ENCODE results near the gene KMT2D. TPM values are rescaled to one million over a fixed set of nuclear protein-coding genes. Genes with fewer than 3 reads are reported as not detected.

KMT2D gene
- polyA plus RNA-seq, 4 donors: 40.2 to 51.0 (median 47.6) TPM

- DNase-seq (ENCODE audit: low read depth in 4 of 4, low spot score in 3 of 4): no peak
Observed at GRCh38 chr12:49037111-49037946, 23.3 kb downstream of the KMT2D start.

- no peak for DNase-seq (ENCODE audit: low read depth in 4 of 4, low spot score in 3 of 4)
Observed at GRCh38 chr12:49036029-49036428, 24.6 kb downstream of the KMT2D start.

GRCh38 chr12:49034286-49034622, 26.3 kb downstream of the KMT2D start:
- no peak for DNase-seq (ENCODE audit: low read depth in 4 of 4, low spot score in 3 of 4)

DNA sequence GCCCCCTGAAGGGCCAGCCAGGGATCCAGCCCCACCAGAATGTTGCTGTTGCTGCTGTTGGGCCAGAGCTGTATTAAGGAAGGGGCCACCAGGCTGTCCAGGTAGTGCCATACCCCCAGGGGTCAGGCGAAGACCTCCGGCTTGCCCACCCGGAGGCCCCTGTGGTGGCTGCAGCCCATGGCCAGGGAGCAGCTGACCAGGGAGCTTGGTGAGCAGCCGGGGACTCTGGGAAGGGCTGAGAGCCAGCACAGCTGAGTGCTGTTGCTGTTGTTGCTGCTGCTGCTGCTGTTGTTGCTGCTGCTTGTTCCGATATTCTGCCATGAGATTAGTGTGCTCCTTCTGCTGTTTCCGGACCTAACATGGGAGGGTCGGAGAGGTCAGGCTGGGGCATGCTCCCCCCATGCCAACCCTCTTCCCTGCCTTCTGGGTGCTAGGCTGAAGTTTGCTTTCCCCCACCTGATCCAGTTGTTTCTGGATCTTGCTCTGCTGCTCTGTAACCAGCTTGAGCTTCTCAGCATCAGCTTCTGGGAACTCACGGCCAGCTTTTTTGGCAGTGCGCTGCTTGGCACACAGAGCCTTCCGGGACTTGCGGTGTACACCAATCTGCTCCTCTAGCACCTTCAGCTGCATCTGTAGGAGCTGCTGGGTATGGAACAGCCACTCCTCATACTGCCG, 26.8 kb downstream of the KMT2D start:
- DNase-seq (ENCODE audit: low read depth in 4 of 4, low spot score in 3 of 4): no peak

GRCh38 chr12:49032679-49033447, 27.7 kb downstream of the KMT2D start:
- DNase-seq (ENCODE audit: low read depth in 4 of 4, low spot score in 3 of 4): no peak

DNA sequence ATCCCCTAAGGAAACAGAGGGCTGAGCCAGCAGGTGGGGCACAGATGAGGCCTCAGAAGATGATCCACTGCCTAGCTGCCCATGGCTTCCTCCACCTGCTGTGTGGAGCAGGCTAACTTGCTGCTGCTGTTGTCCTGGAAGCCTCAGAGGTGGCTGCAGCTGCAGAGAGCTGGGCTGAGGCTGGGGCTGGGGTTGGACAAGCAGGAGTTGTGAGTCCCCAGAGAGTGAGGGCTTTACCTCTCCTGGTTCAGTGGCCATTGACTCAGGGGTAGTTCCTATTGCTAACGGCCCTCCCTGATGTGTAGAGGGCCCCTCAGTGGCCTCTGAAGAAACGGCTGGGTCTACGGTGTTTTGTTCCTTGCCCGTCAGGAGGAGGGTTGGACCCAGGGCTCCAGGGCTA, 28.3 kb downstream of the KMT2D start:
- DNase-seq (ENCODE audit: low read depth in 4 of 4, low spot score in 3 of 4): no peak

DNA sequence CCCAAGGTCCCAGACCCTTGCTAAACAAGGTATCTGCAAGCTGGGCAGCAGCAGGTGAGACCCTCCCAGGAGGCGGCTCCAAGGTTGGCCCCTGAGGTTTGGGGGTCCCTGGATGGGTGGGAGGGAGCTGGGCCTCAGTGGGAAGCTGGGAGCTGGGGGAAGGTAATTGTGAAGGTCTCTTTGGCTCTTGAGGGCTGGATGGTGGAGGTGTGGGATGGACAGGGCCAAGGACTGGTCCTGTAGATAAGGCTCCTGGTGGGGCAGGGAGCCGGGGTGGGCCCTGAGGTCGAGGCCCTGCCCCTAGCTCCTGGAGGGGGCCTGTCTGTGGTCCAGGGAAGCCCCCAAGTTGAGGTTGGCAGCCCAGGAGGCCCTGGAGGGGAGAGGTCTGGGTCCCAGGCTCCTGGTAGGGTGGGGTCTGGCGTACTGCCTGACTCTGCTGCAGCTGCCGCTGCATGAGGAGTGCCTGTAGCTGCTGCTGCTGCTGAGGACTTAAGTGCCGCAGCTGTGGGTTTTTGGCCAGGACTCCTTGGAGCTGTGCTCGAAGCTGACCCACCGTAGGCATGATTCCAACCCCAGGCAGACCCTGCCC, 28.9 kb downstream of the KMT2D start:
- DNase-seq (ENCODE audit: low read depth in 4 of 4, low spot score in 3 of 4): no peak

- DNase-seq (ENCODE audit: low read depth in 4 of 4, low spot score in 3 of 4): no peak
Observed at GRCh38 chr12:49030714-49031572, 29.7 kb downstream of the KMT2D start.

- no peak for DNase-seq (ENCODE audit: low read depth in 4 of 4, low spot score in 3 of 4)
Observed at GRCh38 chr12:49030119-49030518, 30.5 kb downstream of the KMT2D start.

- DNase-seq (ENCODE audit: low read depth in 4 of 4, low spot score in 3 of 4): no peak
Observed at GRCh38 chr12:49028666-49029275, 31.8 kb downstream of the KMT2D start.

GRCh38 chr12:49027846-49028555, 32.6 kb downstream of the KMT2D start:
- DNase-seq (ENCODE audit: low read depth in 4 of 4, low spot score in 3 of 4): no peak

- no peak for DNase-seq (ENCODE audit: low read depth in 4 of 4, low spot score in 3 of 4)
Observed at GRCh38 chr12:49026678-49027480, 33.7 kb downstream of the KMT2D start.

DNA sequence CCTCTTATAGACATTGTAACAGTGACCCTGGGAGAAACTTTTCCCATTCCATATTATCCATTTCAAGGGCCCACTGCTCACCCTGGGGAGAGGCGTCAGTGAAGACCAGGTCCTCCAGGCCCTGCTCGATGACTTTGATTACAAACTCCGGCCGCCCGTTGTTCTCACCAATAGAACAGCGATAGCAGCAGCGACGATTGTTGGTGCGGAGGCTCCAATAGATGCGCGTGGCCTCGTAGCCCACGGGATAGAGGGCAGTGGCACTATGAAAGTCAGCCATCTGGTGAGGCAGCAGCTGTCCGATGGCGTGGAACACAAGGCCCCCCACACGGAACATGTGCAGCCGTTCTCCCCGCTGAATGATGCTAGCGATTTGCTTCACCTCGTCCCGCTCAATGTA, 34.5 kb downstream of the KMT2D start:
- DNase-seq (ENCODE audit: low read depth in 4 of 4, low spot score in 3 of 4): no peak

DNA sequence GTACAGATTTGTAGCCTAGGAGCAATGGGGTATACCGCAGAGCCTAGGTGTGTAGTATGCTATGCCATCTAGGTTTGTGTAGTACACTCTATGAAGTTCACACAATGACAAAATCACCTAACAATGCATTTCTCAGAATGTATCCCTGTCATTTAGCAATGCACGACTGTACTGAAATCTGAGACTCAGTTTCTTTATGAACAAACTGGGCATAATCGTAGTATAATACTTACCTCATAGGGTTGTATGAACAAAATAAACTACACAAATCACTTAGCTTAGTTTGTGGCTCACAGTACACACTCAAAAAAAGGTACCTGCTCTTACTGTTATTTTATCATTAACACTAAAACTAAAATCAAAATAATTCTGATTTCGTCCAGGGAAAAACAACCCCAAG, 35.1 kb downstream of the KMT2D start:
- no peak for DNase-seq (ENCODE audit: low read depth in 4 of 4, low spot score in 3 of 4)

GRCh38 chr12:49024543-49024942, 36.1 kb downstream of the KMT2D start:
- DNase-seq (ENCODE audit: low read depth in 4 of 4, low spot score in 3 of 4): no peak

- no peak for DNase-seq (ENCODE audit: low read depth in 4 of 4, low spot score in 3 of 4)
Observed at GRCh38 chr12:49023812-49024211, 36.8 kb downstream of the KMT2D start.

- no peak for DNase-seq (ENCODE audit: low read depth in 4 of 4, low spot score in 3 of 4)
Observed at GRCh38 chr12:49022558-49023178, 37.9 kb downstream of the KMT2D start.
